Measurements from ENCODE around the gene EVL. TPM values are rescaled to one million over a fixed set of nuclear protein-coding genes. Genes with fewer than 3 reads are reported as not detected.
A peak's percentile ranks its signal among the peaks of the same experiment; 100 is the strongest.

The EVL gene
- total RNA-seq, 1 experiment from 2014 or later, result 82.9 TPM

DNA sequence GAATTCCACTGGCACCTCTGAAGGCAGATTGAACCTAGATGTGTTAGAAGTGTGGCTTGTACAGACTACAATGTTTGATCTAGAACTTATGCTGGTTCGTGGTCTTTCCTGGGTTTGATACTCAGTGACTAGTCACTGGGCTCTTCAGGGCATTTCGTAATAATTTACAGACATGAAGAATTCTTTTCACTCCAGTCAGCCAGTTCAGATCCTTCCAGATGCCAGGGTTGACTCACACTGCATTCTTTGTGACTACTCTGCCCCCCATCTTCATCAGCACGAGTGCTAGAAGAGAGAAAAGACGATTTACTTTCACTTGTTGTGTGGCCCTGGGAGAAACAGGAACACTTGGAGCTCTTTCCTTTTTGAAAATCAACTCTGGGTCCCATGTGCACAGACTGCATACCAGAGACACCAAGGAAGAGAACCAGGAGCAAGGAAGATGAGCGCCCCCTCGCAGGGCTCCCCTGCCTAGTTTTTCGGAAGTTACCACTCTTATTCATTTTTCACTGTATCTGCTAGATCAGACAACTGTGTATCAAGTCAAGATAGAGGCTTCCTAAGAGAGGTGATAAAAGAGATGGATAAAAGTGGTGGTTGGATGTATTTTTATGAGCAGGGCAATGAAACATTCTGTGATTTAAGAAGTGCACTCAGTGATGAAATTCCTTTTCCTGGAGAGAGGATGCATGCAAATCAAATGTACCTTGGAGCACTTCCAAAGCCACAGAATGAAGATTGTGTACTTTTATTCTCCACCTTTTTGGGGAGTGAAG lies 33.5 kb upstream of the EVL start:
- BruUV-seq (replicated peaks), result no TSS peak
- TF ChIP-seq EZH2 (IDR thresholded peaks at IDR 0.05; ENCODE audit: borderline replicate concordance, low read depth, low read length, poor library complexity, severe bottlenecking), result no peak
- TF ChIP-seq, protein P1, sequence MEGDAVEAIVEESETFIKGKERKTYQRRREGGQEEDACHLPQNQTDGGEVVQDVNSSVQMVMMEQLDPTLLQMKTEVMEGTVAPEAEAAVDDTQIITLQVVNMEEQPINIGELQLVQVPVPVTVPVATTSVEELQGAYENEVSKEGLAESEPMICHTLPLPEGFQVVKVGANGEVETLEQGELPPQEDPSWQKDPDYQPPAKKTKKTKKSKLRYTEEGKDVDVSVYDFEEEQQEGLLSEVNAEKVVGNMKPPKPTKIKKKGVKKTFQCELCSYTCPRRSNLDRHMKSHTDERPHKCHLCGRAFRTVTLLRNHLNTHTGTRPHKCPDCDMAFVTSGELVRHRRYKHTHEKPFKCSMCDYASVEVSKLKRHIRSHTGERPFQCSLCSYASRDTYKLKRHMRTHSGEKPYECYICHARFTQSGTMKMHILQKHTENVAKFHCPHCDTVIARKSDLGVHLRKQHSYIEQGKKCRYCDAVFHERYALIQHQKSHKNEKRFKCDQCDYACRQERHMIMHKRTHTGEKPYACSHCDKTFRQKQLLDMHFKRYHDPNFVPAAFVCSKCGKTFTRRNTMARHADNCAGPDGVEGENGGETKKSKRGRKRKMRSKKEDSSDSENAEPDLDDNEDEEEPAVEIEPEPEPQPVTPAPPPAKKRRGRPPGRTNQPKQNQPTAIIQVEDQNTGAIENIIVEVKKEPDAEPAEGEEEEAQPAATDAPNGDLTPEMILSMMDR (conservative IDR thresholded peaks at IDR 0.05; ENCODE audit: low read depth, low read length), result peak; percentile 27; the same call in 1 of the 2 replicates
- Histone ChIP-seq H3K4me3 (ENCODE audit: low read depth, low read length, poor library complexity, severe bottlenecking) (peak overlapping the region; percentile 4), H3K36me3 (ENCODE audit: insufficient read depth, low read length, poor library complexity, severe bottlenecking) (no peaks in the 10 kb centered on the region), H3K27me3 (replicated peaks; ENCODE audit: insufficient read depth, low read depth, low read length, poor library complexity) (no peaks in the 10 kb centered on the region), H3K4me1 (ENCODE audit: insufficient read depth, low read length, poor library complexity, severe bottlenecking) (peaks cover 29% of the 10 kb centered on the region), H3K27ac (ENCODE audit: low read depth, low read length, poor library complexity, severe bottlenecking) (peak overlapping the region; percentile 44), H3K9me3 (ENCODE audit: low read depth, low read length, poor library complexity, severe bottlenecking) (no peaks in the 10 kb centered on the region)
- ChIA-PET POLR2A (ENCODE audit: low non-redundant PET) (no interaction called here), CTCF (no interaction called here)
- peak; percentile 75 for DNase-seq (ENCODE audit: low spot score)
- intact Hi-C loops (cut with micrococcal nuclease; ENCODE audit: unreplicated experiment), result no loop called here

DNA sequence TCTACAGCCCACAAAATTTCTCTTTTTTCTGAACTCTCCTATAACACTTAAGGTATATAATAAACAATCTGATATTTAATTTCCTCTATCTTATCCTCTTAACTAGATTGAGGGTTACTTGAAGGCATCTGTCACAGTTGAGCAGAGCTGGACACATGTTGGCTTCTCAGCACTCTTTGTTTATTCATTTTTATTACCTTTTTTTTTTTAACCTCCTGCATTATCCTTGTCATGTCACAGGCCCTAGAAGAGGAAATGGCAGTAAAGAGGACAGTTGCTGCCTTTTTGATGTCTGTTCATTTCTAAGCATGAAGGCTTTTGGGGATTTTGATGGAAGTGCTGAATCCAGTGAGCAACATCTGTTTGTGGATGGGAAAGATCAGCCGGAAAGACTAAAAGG lies 32.5 kb upstream of the EVL start:
- H3K4me3 ChIP-seq (ENCODE audit: low read depth, low read length, poor library complexity, severe bottlenecking), result no peak overlapping the region
- CTCF ChIA-PET, result no interaction called here
- no peaks in the 10 kb centered on the region for H3K36me3 ChIP-seq (ENCODE audit: insufficient read depth, low read length, poor library complexity, severe bottlenecking)
- TF ChIP-seq, protein P1 (conservative IDR thresholded peaks at IDR 0.05; ENCODE audit: low read depth, low read length), result no peak
- TF ChIP-seq EZH2 (IDR thresholded peaks at IDR 0.05; ENCODE audit: borderline replicate concordance, low read depth, low read length, poor library complexity, severe bottlenecking), result no peak
- POLR2A ChIA-PET (ENCODE audit: low non-redundant PET), result no interaction called here
- intact Hi-C loops (cut with micrococcal nuclease; ENCODE audit: unreplicated experiment), result no loop called here
- no peaks in the 10 kb centered on the region for H3K27me3 ChIP-seq (replicated peaks; ENCODE audit: insufficient read depth, low read depth, low read length, poor library complexity)
- H3K27ac ChIP-seq (ENCODE audit: low read depth, low read length, poor library complexity, severe bottlenecking), result no peak overlapping the region
- no peaks in the 10 kb centered on the region for H3K9me3 ChIP-seq (ENCODE audit: low read depth, low read length, poor library complexity, severe bottlenecking)
- H3K4me1 ChIP-seq (ENCODE audit: insufficient read depth, low read length, poor library complexity, severe bottlenecking), result peaks cover 37% of the 10 kb centered on the region
- no TSS peak for BruUV-seq (replicated peaks)
- no peak for DNase-seq (ENCODE audit: low spot score)

DNA sequence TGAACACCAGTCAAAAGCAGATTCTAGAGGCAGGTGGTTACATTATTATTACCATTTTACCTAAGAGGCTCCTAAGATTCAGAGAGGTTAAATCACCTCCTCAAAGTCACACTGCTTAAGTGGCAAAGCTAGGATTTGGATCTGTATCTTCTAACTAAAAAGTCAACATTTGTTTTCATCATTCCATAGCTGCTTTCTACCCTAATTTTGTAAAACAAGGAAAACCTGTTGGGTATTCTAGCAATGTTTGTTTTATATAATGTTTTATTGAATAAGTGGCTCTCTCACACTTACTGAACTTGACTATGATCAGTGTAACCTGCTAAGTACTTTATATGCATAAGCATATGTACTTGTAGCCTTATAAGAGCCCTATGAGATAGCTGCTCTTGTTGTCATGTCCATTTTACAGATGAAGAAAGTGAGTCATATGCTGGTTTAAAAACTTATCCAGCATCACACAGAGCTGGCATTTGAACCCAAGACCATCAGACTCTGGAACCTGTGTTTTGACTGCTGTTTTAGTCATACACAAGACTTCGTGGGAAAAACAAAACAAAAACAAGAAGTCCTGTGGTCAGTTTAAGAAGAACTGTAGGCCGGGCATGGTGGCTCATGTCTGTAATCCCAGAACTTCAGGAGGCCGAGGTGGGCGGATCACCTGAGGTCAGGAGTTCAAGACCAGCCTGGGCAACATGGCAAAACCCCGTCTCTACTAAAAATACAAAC lies 31.7 kb upstream of the EVL start:
- CTCF ChIA-PET, result no interaction called here
- BruUV-seq (replicated peaks), result no TSS peak
- Histone ChIP-seq H3K4me1 (ENCODE audit: insufficient read depth, low read length, poor library complexity, severe bottlenecking) (peaks cover 37% of the 10 kb centered on the region), H3K4me3 (ENCODE audit: low read depth, low read length, poor library complexity, severe bottlenecking) (no peak overlapping the region), H3K27me3 (replicated peaks; ENCODE audit: insufficient read depth, low read depth, low read length, poor library complexity) (no peaks in the 10 kb centered on the region), H3K36me3 (ENCODE audit: insufficient read depth, low read length, poor library complexity, severe bottlenecking) (no peaks in the 10 kb centered on the region), H3K9me3 (ENCODE audit: low read depth, low read length, poor library complexity, severe bottlenecking) (no peaks in the 10 kb centered on the region), H3K27ac (ENCODE audit: low read depth, low read length, poor library complexity, severe bottlenecking) (no peak overlapping the region)
- no peak for DNase-seq (ENCODE audit: low spot score)
- TF ChIP-seq EZH2 (IDR thresholded peaks at IDR 0.05; ENCODE audit: borderline replicate concordance, low read depth, low read length, poor library complexity, severe bottlenecking), result no peak
- TF ChIP-seq, protein P1 (conservative IDR thresholded peaks at IDR 0.05; ENCODE audit: low read depth, low read length), result no peak
- intact Hi-C loops (cut with micrococcal nuclease; ENCODE audit: unreplicated experiment), result no loop called here
- POLR2A ChIA-PET (ENCODE audit: low non-redundant PET), result no interaction called here
